Lung microvascular endothelial cell (primary cell): ENCODE data around the gene ELOVL6. TPM values are rescaled to one million over a fixed set of nuclear protein-coding genes. Genes with fewer than 3 reads are reported as not detected.
"Not testable (repeated sequence)": the region's sequence is repeated elsewhere in the genome, so short reads cannot be mapped to it uniquely, and the experiment has no call there.

Experiments used
- DNase-seq, 2 donors: peaks; one replicate each; pipeline versions ENCODE4 v3.0.0 to v3.0.0-alpha.2; 2010; ENCODE audit warnings: low read depth in 2 of 2
- total RNA-seq: library from RNA; depleted of rRNA; stranded (reverse); fragments of >200 nt; gene quantifications from 2 replicates; pipeline ENCODE4 v1.2.1, GENCODE V29; 2014

The ELOVL6 gene
- total RNA-seq, 1 donor from 2014 or later: 0.99 TPM

GRCh38 chr4:110128472-110128919 lies 69.9 kb downstream of the ELOVL6 start:
- DNase-seq: no peak

DNA sequence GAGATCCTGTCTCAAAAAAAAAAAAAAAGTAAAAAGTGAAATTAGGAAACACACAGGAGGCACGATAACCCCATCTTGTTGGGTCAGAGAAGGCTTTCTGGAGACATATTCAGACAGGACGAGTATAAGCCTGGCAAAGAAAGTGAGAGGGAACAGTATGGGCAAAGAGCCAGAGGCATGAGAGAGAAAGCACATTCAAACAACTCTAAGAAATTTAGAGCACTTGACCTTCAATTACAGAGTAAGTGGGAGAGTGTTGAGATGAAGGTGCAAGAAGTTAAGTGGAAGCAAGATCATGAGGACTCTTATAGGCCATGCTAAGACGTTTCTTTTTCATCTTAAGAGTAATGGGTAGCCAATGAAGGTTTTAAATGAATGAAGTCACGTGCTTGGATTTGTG lies 70.4 kb downstream of the ELOVL6 start:
- no peak for DNase-seq

DNA sequence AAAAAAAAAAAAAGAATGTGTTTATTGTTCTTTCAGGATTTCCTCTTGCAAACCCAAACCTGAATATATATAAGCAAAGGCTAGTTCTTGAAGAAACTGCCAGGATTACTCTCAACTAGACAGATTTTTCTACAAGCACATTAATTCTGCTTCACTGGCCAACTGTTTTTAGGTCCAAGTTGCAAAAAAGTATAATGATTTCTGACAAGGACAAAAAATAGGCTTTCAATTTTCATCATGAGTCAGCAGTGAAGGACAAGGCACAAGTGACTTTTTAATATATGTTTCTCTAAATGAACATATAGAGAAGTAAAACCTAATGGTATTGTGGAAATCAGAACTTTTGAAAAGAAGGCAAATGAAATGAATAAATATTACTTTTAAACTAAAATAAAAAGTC lies 73.7 kb downstream of the ELOVL6 start:
- DNase-seq: no peak

DNA sequence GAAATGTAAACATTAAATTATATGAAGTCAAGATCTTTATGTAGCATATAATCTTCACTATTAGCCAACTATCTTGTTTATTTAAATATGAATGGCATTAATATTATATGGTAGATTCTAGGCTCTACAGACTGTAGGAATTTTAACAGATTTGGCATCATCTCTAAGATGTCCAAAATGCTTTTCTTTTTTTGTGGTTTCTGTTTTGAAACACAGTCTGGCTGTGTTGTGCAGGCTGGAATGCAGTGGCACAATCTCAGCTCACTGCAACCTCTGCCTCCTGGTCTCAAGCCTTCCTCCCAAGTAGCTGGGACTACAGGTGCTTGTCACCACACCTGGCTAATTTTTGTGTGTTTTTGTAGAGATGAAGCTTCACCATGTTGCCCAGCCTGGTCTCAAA lies 76.2 kb downstream of the ELOVL6 start:
- DNase-seq: no peak

- DNase-seq: no peak
Measured at GRCh38 chr4:110120506-110120905, 77.9 kb downstream of the ELOVL6 start.

GRCh38 chr4:110119880-110120279 lies 78.5 kb downstream of the ELOVL6 start:
- DNase-seq: peak in 1 of 2 donors; percentile 25

- peak; percentile 10 to 24 for DNase-seq
Measured at GRCh38 chr4:110119337-110119736, 79.1 kb downstream of the ELOVL6 start.

DNA sequence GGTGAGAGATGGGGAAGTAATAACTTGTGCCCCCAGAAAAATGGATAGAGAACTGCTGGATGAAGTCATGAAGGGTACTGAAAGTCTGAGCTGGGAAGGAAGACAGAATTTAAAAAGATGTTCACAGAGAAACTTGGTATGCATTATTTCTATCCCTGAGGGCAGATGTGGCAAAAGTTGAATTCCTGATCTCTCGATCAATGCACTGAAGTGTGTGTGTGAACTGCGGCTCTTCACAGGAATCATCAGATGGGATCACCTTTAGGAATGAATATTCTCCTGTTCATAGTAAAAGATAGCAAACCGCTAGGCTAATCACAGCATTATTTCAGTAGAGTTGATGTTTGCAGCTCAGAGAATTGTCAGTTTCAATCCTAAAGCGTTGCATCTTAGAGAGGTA lies 86.4 kb downstream of the ELOVL6 start:
- DNase-seq: no peak

GRCh38 chr4:110109455-110109854 lies 89.0 kb downstream of the ELOVL6 start:
- no peak for DNase-seq

DNA sequence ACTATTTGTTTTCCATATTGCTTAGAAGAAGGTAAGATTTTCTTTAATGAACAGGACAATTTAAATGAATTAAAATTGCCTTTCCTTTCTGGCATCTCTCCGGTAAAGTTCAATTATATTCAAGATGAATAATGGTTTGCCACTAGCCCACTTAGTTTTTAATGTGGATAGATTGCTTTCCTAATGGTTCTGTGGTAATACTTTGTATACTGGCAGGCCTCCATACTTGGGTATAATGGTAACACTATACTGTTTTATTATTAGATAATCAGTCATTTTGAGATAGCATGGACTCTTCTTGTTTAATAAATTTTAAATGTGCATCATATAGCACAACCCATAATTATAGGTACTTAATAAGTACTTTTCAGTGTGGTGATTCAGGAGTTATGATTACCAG lies 89.5 kb downstream of the ELOVL6 start:
- no peak for DNase-seq

DNA sequence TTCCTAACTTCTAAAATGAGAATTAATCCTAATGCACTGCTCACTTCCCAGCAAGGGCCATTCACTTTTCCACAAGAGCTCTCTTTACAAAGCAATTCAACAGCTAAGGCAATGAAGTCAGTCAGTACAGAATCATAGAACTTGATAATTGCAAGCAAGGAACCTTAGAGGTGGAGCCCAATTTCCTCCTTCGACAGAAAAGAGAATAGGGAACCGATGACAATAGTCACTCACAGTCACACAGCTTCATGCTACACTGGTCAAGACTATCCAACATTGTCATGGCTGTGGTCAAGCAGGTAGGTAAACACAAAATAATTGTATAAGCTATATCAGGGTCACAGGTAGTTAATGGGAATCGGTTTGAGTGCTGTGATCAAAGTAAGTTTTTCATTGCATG lies 90.0 kb downstream of the ELOVL6 start:
- DNase-seq: no peak

DNA sequence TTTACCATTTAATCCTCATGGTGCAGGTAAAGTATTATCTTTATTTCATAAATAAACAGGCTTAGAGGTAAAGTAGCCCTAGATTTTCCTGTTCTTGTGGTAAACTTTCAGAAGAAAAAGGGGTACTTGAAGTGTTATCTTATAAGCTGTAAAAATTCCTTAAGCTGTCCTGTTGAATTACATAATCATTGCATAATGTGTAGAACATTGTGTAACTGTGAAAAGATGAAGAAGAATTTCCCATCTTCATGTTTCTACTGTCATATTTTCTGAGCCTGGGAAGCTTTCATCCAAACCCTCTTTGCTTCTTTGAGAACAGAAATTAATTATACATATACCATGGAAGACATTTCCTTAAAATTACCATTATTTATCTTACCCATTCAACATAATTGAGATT lies 90.5 kb downstream of the ELOVL6 start:
- no peak for DNase-seq

DNA sequence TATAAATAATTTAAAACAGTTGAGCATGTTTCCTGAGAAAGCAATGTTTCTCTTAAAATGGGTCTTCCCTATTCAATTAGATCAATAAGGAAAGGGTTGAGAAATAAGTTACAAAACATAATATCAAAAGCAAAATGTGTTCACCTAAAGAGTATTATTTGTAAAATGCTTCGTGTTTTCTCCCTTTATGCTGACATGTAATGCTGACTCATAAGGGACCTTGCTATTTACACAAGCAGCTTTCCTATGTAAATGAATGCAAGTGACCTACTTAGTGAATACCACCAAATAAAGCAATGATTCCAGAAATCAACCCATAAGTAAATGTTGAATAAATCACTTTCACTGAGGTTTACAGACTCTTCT lies 91.5 kb downstream of the ELOVL6 start:
- DNase-seq: peak; percentile 13 to 62

DNA sequence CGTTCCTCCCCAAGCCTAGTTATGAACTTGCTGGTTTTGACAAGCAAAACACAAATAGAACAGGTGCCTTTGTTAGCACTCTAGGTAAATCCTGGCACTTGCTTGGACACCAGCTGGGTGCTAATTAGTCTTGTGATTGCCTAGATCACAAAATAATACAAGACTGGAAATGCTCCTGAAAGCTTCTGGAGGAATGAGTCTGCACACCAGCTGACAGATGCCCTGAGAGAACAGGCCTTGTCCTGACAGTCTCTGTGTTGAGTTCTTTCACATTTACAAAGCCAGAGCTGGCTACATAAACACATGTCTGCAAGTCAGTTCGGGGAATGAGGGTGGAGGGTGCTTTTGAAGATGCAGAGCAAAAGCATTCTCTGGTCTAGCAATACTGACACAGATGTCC lies 93.8 kb downstream of the ELOVL6 start:
- DNase-seq: no peak

- no peak for DNase-seq
Measured at GRCh38 chr4:110099638-110100037, 98.8 kb downstream of the ELOVL6 start.

- DNase-seq: no peak
Measured at GRCh38 chr4:110096405-110096804, 102.0 kb downstream of the ELOVL6 start.

DNA sequence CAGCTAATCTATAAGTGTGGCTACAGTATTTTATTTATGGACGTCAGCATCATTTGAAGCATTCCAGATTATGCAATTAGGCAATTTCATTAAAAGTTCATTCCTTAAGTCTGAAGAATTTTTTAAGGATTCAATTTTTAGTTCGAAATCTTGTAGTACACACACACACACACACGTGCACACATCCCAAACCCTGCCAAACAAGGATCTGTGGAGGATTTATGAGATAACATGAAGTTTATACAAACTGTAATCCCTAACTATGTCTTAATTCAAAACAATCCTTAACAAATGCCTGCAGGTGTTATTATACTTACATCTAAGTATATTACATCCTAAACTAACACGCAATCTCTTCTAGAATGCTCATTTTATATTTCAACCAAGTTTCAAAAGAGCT lies 105.8 kb downstream of the ELOVL6 start:
- DNase-seq: no peak

DNA sequence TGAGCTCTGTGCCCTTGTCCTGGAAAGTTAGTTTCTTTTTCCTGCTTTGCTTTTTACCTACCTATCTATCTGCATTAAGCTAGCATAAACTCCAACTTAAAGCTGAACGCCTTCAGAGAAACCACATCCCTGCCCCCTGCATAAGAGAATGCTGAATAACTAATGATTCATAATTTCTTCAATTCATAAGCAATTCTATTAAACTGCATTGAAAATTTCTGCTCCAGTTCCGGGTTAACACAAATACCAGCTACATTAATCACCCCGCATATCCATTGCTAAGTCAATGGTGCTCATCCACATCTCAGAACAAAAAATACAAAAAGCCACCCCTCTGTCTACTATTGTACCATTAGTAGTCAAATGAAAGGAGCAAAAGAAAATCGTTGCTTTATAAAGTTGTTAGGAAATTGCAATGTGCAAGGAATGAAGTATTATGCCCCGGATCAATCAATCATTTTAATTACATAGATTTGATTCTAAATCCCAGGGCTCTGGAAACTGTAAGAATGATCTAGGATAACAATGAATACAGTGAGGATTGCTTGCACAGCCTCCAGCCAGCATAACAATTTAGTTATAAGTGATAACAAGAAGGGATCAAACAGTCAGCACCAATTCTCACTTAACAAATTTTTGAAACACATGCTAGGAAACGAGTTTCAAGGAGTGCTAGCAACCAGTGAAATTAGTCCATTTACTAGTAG lies 106.8 kb downstream of the ELOVL6 start:
- peak in 1 of 2 donors; percentile 62 for DNase-seq

DNA sequence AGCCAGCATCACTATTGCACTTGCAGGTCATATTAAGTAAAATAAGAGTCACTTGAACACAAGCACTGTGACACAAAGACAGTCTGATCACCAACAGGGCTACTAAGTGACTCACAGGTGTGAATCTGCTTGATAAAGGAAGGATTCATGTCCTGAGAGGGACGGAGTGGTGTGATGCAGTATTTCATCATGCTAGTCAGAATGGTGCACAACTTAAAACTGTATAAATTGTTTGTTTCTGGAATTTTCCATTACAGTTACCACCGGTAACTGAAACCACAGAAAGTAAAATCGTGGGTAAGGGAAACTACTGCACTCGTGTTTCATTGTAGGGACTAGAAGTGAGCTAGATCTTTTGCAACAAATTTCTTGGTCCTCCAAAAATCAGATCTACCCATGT lies 109.7 kb downstream of the ELOVL6 start:
- DNase-seq: no peak

- DNase-seq: peak; percentile 75 to 93
Measured at GRCh38 chr4:110087070-110087708, 111.2 kb downstream of the ELOVL6 start.

DNA sequence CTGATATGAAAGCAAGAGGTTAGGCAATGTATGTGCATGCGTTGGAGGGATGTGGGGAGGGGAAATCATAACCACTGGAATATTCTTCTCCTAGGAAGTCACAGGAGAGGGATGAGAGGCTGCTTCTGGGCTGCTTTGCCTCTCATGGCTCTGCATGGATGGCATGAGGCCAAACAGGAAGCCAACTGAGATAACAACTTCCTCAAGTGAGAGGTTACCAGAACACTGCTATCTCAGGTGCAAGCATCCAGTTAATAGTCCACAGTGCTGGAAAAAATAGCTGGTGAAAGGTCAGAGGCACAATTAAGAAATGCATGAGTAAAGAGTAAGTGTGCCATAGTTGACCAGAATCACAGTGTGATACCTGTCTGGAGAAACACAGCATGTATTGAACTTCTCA lies 113.3 kb downstream of the ELOVL6 start:
- peak; percentile 45 to 46 for DNase-seq

- no peak for DNase-seq
Measured at GRCh38 chr4:110084154-110084553, 114.3 kb downstream of the ELOVL6 start.

- not testable (repeated sequence) for DNase-seq
Measured at GRCh38 chr4:110078148-110078547, 120.3 kb downstream of the ELOVL6 start.
